Ramos (cell line): Measurements from ENCODE around the gene ECE1.

Experiments used
- in situ Hi-C: fragments of 300-500 bp; cut with MboI; formaldehyde crosslinking; loops from one replicate; pipeline ENCODE4 v1.14.3; 2022; ENCODE audit warnings: low sequenced_read_pairs; ENCODE audit not compliant: unreplicated experiment

Gene ECE1

GRCh38 chr1:21289700-21290545 is at the start of gene ECE1:
Gene ECE1, minus strand, starts transcription at chr1:21290463. Its CDS starts 49 bp downstream, at chr1:21290414.
- in situ Hi-C loops = no loop called here

- in situ Hi-C loops = no loop called here
These were observed 49.3 kb upstream of the ECE1 start for GRCh38 chr1:21339356-21340229.

- in situ Hi-C loops = no loop called here
These were observed 48.5 kb upstream of the ECE1 start for GRCh38 chr1:21338573-21339355.

- in situ Hi-C loops = no loop called here
These were observed 47.8 kb upstream of the ECE1 start for GRCh38 chr1:21337928-21338572.

GRCh38 chr1:21337454-21337927 is 47.2 kb upstream of the ECE1 start:
- in situ Hi-C loops = no loop called here

- in situ Hi-C loops = no loop called here
These were observed 46.8 kb upstream of the ECE1 start for GRCh38 chr1:21337010-21337437.

- in situ Hi-C loops = no loop called here
These were observed 45.5 kb upstream of the ECE1 start for GRCh38 chr1:21335750-21336224.

GRCh38 chr1:21335088-21335691 is 44.9 kb upstream of the ECE1 start:
- in situ Hi-C loops = no loop called here

- in situ Hi-C loops = no loop called here
These were observed 44.2 kb upstream of the ECE1 start for GRCh38 chr1:21334214-21335087.

GRCh38 chr1:21333824-21334213 is 43.6 kb upstream of the ECE1 start:
- in situ Hi-C loops = no loop called here

GRCh38 chr1:21332554-21333311 is 42.5 kb upstream of the ECE1 start:
- in situ Hi-C loops = no loop called here

- in situ Hi-C loops = no loop called here
These were observed 41.7 kb upstream of the ECE1 start for GRCh38 chr1:21331752-21332478.

GRCh38 chr1:21330544-21330943 is 40.3 kb upstream of the ECE1 start:
- in situ Hi-C loops = no loop called here

GRCh38 chr1:21329209-21329844 is 39.1 kb upstream of the ECE1 start:
- in situ Hi-C loops = no loop called here

GRCh38 chr1:21327566-21328323 is 37.5 kb upstream of the ECE1 start:
- in situ Hi-C loops = no loop called here

GRCh38 chr1:21326861-21327344 is 36.6 kb upstream of the ECE1 start:
- in situ Hi-C loops = no loop called here
